ENCODE results near the gene AGPAT1. TPM values are rescaled to one million over a fixed set of nuclear protein-coding genes. Genes with fewer than 3 reads are reported as not detected.

The AGPAT1 gene
- total RNA-seq, 5 donors from 2014 or later (not counting 1 experiment from before 2014, with no cell fraction given) = 23.5 to 34.6 (median 31.0) TPM

DNA sequence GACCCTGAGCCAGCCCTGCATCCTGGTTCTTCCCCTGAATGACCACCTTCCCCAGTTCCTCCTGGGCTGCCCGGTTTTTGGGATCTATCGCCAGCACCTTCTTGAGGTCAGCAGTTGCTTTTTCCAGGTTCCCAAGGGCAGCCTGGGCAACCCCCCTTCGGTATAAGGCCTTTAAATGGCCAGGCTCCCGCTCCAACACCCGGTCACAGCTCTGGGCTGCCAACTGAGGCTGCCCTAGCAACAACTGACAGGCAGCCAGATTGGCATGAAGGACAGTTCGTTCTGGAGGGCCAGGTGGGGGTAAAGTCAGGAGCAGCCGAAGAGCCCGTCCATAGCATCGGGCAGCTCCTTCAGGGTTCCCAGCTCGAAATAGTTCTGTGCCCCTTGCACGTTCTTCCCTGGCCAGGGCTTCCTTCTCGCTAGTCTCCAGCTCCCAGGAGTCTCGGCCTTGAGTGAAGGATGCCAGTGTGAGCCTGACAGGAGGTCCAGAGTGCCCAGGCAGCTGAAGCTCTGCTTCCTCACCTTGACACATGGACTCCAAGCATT is 47.1 kb downstream of the AGPAT1 start:
- H3K9me3 Mint-ChIP-seq = no peaks in the 10 kb centered on the region
- H3K36me3 Mint-ChIP-seq = peaks cover 23% of the 10 kb centered on the region
- H3K4me3 ChIP-seq (ENCODE audit: control insufficient read depth in 1 of 2, extremely low read depth in 1 of 2, low read length in 1 of 2) = peak overlapping the region in 1 of 2 donors; percentile 40
- no peaks in the 10 kb centered on the region for H3K27me3 Mint-ChIP-seq
- H3K27ac Mint-ChIP-seq = peak overlapping the region; percentile 93 to 95
- H3K4me1 Mint-ChIP-seq = peaks cover 51 to 56% (median 55%) of the 10 kb centered on the region in 3 donors
- peaks cover 15 to 48% of the 10 kb centered on the region in 2 experiments for H3K4me1 ChIP-seq (ENCODE audit: control insufficient read depth in 1 of 2, extremely low read depth in 1 of 2, insufficient read depth in 2 of 2, low read length in 2 of 2)
- no peaks in the 10 kb centered on the region for H3K27me3 ChIP-seq (replicated peaks in 1 of 2; ENCODE audit: control insufficient read depth in 2 of 2, extremely low read depth in 1 of 2, insufficient read depth in 2 of 2, low read length in 1 of 2)
- DNase-seq (no peak), ATAC-seq (replicated peaks in 1 of 4) (no peak)
- peaks cover 5 to 28% of the 10 kb centered on the region in 2 donors for H3K36me3 ChIP-seq (ENCODE audit: control insufficient read depth in 2 of 2, extremely low read depth in 1 of 2, insufficient read depth in 1 of 2, low read length in 1 of 2)
- ChIA-PET CTCF (interaction anchor here in 1 of 2 donors (0.5 to 1.3 kb wide), 2 partner anchors 48 to 630 kb away, joined by 3 read pairs; no protein-coding TSS in a partner anchor), POLR2A (interaction anchor here (0.5 to 0.7 kb wide), 6 partner anchors 18 to 468 kb away, joined by 3 to 7 read pairs (median 6); partner anchors contain the start of gene C6orf47 (in 1 of the 2))
- H3K4me3 Mint-ChIP-seq = peak overlapping the region; percentile 99
- peak overlapping the region; percentile 42 for H3K27ac ChIP-seq (ENCODE audit: low read length)
- H3K9me3 ChIP-seq = no peaks in the 10 kb centered on the region
- 93% methylated on average over 13 of the region's 13 CpGs for WGBS (ENCODE audit: insufficient coverage)

DNA sequence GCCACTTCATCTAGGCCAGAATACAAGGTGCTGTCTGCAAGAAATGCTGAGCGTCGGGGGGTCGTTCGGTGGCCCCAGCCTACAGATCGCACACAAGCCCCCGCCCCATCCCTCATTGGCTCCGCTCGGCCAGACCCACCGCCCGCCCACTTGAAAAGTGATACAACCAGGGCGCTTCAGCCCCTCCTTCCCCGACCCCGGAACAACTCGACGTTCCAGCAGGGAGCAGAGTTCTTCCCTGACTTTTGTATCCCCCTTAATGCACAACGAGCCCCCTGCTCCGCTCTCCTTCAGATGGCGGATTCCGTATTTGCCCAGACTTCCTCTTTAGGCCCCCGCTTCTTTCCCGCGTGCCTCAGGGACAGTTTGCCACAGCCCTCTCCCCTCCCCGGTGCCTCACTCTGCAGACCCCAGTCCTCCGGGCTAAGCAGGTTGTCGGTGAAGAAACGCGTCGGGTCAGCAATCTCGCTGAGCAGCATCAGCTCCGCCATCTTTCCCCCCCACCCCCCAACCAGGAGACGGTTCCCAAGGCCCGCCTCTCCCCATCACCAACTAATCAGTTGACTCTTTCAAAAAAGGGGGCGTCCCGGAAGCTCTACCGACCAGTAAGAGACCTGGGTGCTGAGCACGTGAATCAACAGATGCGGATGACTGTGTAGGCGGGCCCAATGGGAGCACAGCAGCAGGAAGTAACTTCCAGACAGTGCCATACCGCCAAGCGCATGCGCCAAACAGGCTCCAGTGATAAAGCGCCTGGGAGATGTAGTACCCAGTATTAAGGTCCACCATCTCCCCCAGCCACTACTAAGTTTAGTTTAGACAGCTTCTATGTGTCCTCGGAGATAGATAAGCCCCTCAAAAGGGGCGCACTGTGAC is 47.9 kb downstream of the AGPAT1 start, which contains the start of gene ATF6B:
TSS of gene ATF6B (minus strand) at position 530 of the 876 bp plus-strand sequence. CDS start at position 491, 39 bp downstream.
- H3K27ac ChIP-seq (ENCODE audit: low read length) = peak within 1 kb of the TSS; percentile 71
- H3K36me3 ChIP-seq (ENCODE audit: control insufficient read depth in 2 of 2, extremely low read depth in 1 of 2, insufficient read depth in 1 of 2, low read length in 1 of 2) = peaks cover 8 to 32% of the 10 kb centered on the region in 2 donors
- no peaks in the 10 kb centered on the region for H3K9me3 ChIP-seq
- Mint-ChIP-seq H3K27me3 (no peaks in the 10 kb centered on the region), H3K9me3 (no peaks in the 10 kb centered on the region), H3K4me1 (peaks cover 54 to 61% (median 57%) of the 10 kb centered on the region in 3 donors), H3K4me3 (peak within 1 kb of the TSS; percentile 99), H3K36me3 (peaks cover 26% of the 10 kb centered on the region), H3K27ac (peak within 1 kb of the TSS; percentile 93 to 95)
- CTCF ChIA-PET = interaction anchor here in 1 of 2 donors (0.5 to 1.5 kb wide), 6 partner anchors 11 to 710 kb away, joined by 3 to 5 read pairs (median 3); partner anchors contain the start of gene TAP2
- ATAC-seq (replicated peaks in 1 of 4) (peak; percentile 94 to 96 (median 94)), DNase-seq (peak; percentile 83 to 100 (median 98))
- under 1% methylated on average over 39 of the region's 44 CpGs for WGBS (ENCODE audit: insufficient coverage)
- peaks cover 15 to 51% of the 10 kb centered on the region in 2 experiments for H3K4me1 ChIP-seq (ENCODE audit: control insufficient read depth in 1 of 2, extremely low read depth in 1 of 2, insufficient read depth in 2 of 2, low read length in 2 of 2)
- no peaks in the 10 kb centered on the region for H3K27me3 ChIP-seq (replicated peaks in 1 of 2; ENCODE audit: control insufficient read depth in 2 of 2, extremely low read depth in 1 of 2, insufficient read depth in 2 of 2, low read length in 1 of 2)
- POLR2A ChIA-PET = interaction anchor here (0.6 to 0.7 kb wide), 3 partner anchors 52 to 171 kb away, joined by 5 to 7 read pairs (median 6); no protein-coding TSS in a partner anchor
- H3K4me3 ChIP-seq (ENCODE audit: control insufficient read depth in 1 of 2, extremely low read depth in 1 of 2, low read length in 1 of 2) = peak within 1 kb of the TSS; percentile 91 to 99

DNA sequence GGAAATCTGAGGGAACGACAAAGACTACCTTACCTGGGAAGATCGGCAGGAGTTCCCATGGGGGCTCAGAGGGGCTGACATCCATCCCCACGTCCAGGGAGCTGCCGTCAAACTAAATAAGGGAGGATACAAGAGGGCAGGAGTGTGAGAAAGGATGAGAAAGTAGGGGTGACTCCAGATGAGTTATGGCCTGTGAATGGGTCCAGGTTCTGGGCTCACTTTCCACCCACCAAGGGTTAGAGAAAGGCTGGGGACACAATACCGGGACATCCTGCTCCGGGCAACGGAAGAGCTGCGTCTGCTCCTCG is 48.5 kb downstream of the AGPAT1 start:
- H3K4me1 Mint-ChIP-seq = peaks cover 54 to 61% (median 57%) of the 10 kb centered on the region in 3 donors
- ChIA-PET POLR2A (no interaction called here), CTCF (interaction anchor here in 1 of 2 donors (1.0 to 1.5 kb wide), 2 partner anchors 68 to 711 kb away, joined by 3 to 5 read pairs; partner anchors contain the start of gene TAP2)

DNA sequence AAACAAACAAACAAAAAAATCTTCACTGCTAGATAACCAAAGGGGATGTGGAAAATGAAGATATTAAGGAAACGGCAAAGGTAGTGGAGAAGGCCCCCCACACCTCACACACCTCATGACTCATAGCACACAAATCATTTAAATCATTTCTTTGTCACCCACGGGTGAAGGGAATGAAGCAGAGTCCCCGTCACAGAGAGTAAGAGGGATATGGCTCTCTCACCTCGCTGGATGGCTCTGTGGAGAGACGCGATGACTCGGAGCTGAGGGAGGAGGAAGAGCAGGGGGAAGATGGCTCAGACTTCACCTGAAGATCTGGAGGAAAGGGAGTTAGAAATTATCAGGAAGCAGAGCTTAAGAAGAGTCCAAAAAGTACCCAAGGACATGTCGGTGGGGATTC is 49.0 kb downstream of the AGPAT1 start:
- CTCF ChIA-PET = interaction anchor here in 1 of 2 donors (1.5 kb wide), 1 partner anchor 69 kb away, joined by 5 read pairs; no protein-coding TSS in a partner anchor
- 73% methylated on average over 5 of the region's 8 CpGs for WGBS (ENCODE audit: insufficient coverage)
- Histone ChIP-seq H3K27me3 (replicated peaks in 1 of 2; ENCODE audit: control insufficient read depth in 2 of 2, extremely low read depth in 1 of 2, insufficient read depth in 2 of 2, low read length in 1 of 2) (no peaks in the 10 kb centered on the region), H3K27ac (ENCODE audit: low read length) (no peak overlapping the region), H3K36me3 (ENCODE audit: control insufficient read depth in 2 of 2, extremely low read depth in 1 of 2, insufficient read depth in 1 of 2, low read length in 1 of 2) (peaks cover 8 to 39% of the 10 kb centered on the region in 2 donors), H3K9me3 (no peaks in the 10 kb centered on the region), H3K4me3 (ENCODE audit: control insufficient read depth in 1 of 2, extremely low read depth in 1 of 2, low read length in 1 of 2) (peak overlapping the region; percentile 91 to 99), H3K4me1 (ENCODE audit: control insufficient read depth in 1 of 2, extremely low read depth in 1 of 2, insufficient read depth in 2 of 2, low read length in 2 of 2) (peaks cover 15 to 51% of the 10 kb centered on the region in 2 experiments)
- Mint-ChIP-seq H3K27me3 (no peaks in the 10 kb centered on the region), H3K4me1 (peaks cover 54 to 61% (median 61%) of the 10 kb centered on the region in 3 donors), H3K9me3 (no peaks in the 10 kb centered on the region), H3K4me3 (peak overlapping the region; percentile 99), H3K27ac (peak overlapping the region; percentile 77 to 95), H3K36me3 (peaks cover 30% of the 10 kb centered on the region)
- ATAC-seq (replicated peaks in 1 of 4) = no peak
- POLR2A ChIA-PET = no interaction called here
- no peak for DNase-seq

More for the DNA sequence above, 48.5 kb downstream of the AGPAT1 start:
- Mint-ChIP-seq H3K9me3 (no peaks in the 10 kb centered on the region), H3K4me3 (peak overlapping the region; percentile 99), H3K36me3 (peaks cover 26% of the 10 kb centered on the region), H3K27me3 (no peaks in the 10 kb centered on the region), H3K27ac (peak overlapping the region; percentile 93 to 95)
- peak overlapping the region; percentile 71 for H3K27ac ChIP-seq (ENCODE audit: low read length)
- H3K4me3 ChIP-seq (ENCODE audit: control insufficient read depth in 1 of 2, extremely low read depth in 1 of 2, low read length in 1 of 2) = peak overlapping the region; percentile 91 to 99
- no peaks in the 10 kb centered on the region for H3K9me3 ChIP-seq
- H3K36me3 ChIP-seq (ENCODE audit: control insufficient read depth in 2 of 2, extremely low read depth in 1 of 2, insufficient read depth in 1 of 2, low read length in 1 of 2) = peaks cover 8 to 34% of the 10 kb centered on the region in 2 donors
- H3K4me1 ChIP-seq (ENCODE audit: control insufficient read depth in 1 of 2, extremely low read depth in 1 of 2, insufficient read depth in 2 of 2, low read length in 2 of 2) = peaks cover 15 to 51% of the 10 kb centered on the region in 2 experiments
- DNase-seq (no peak), ATAC-seq (replicated peaks in 1 of 4) (no peak)
- H3K27me3 ChIP-seq (replicated peaks in 1 of 2; ENCODE audit: control insufficient read depth in 2 of 2, extremely low read depth in 1 of 2, insufficient read depth in 2 of 2, low read length in 1 of 2) = no peaks in the 10 kb centered on the region
- 8% methylated on average over 7 of the region's 9 CpGs for WGBS (ENCODE audit: insufficient coverage)

DNA sequence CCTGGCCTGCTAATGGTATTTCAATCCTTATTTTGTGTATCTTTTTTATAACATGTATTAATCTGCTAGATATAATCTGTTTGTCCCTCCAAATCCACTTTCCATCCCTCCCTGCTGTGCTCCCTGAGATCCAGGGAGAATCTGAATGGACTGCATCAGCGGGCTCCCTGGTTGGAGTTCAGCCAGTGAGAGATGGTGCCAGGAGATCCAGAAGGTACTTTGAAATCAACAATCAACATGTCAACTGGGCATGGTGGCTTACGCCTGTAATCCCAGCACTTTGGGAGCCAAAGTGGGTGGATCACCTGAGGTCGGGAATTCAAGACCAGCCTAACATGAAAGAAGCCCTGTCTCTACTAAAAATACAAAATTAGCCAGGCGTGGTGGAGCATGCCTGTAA is 52.2 kb downstream of the AGPAT1 start:
- no CpG with 5 or more reads among the region's 4 CpGs for WGBS (ENCODE audit: insufficient coverage)

DNA sequence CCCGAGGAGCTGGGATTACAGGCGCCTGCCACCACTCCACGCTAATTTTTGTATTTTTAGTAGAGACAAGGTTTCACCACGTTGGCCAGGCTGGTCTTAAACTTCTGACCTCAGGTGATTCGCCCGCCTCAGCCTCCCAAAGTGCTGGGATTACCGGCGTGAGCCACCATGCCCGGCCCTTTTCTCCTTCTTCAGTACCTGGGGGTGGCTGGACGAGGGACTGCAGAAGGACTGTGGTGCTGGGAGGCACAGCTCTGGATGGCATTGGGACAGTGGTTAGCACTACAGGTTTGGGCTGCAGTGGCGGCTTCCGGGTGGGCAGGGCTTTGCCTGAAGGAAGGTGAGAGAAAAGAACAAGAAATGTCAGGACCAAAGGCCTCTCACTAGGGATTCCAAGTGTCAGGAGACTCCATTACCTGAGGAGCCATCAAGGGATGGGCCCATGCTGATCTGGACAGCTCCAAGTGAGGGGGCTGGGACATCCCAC is 55.3 kb downstream of the AGPAT1 start:
- ChIA-PET POLR2A (no interaction called here), CTCF (interaction anchor here (0.7 kb wide), 2 partner anchors 140 to 1035 kb away, joined by 5 to 7 read pairs; no protein-coding TSS in a partner anchor)
- H3K27ac ChIP-seq (ENCODE audit: low read length) = no peak overlapping the region
- ATAC-seq (replicated peaks in 1 of 4) (no peak), DNase-seq (no peak)
- Mint-ChIP-seq H3K4me3 (no peak overlapping the region), H3K27ac (no peak overlapping the region), H3K27me3 (no peaks in the 10 kb centered on the region), H3K36me3 (peaks cover 55% of the 10 kb centered on the region), H3K4me1 (peaks cover 19 to 30% (median 25%) of the 10 kb centered on the region in 3 donors), H3K9me3 (no peaks in the 10 kb centered on the region)
- 99% methylated on average over 7 of the region's 12 CpGs for WGBS (ENCODE audit: insufficient coverage)
- H3K36me3 ChIP-seq (ENCODE audit: control insufficient read depth in 2 of 2, extremely low read depth in 1 of 2, insufficient read depth in 1 of 2, low read length in 1 of 2) = peaks cover 19 to 86% of the 10 kb centered on the region in 2 donors
- H3K4me1 ChIP-seq (ENCODE audit: control insufficient read depth in 1 of 2, extremely low read depth in 1 of 2, insufficient read depth in 2 of 2, low read length in 2 of 2) = peaks cover 0 to 17% of the 10 kb centered on the region in 2 experiments
- no peaks in the 10 kb centered on the region for H3K27me3 ChIP-seq (replicated peaks in 1 of 2; ENCODE audit: control insufficient read depth in 2 of 2, extremely low read depth in 1 of 2, insufficient read depth in 2 of 2, low read length in 1 of 2)
- no peaks in the 10 kb centered on the region for H3K9me3 ChIP-seq
- no peak overlapping the region for H3K4me3 ChIP-seq (ENCODE audit: control insufficient read depth in 1 of 2, extremely low read depth in 1 of 2, low read length in 1 of 2)

More for the DNA sequence above, 52.2 kb downstream of the AGPAT1 start:
- CTCF ChIA-PET = interaction anchor here in 1 of 2 donors (0.9 kb wide), 1 partner anchor 717 kb away, joined by 3 read pairs; no protein-coding TSS in a partner anchor
- Histone ChIP-seq H3K9me3 (no peaks in the 10 kb centered on the region), H3K27me3 (replicated peaks in 1 of 2; ENCODE audit: control insufficient read depth in 2 of 2, extremely low read depth in 1 of 2, insufficient read depth in 2 of 2, low read length in 1 of 2) (no peaks in the 10 kb centered on the region), H3K36me3 (ENCODE audit: control insufficient read depth in 2 of 2, extremely low read depth in 1 of 2, insufficient read depth in 1 of 2, low read length in 1 of 2) (peaks cover 14 to 70% of the 10 kb centered on the region in 2 donors), H3K4me3 (ENCODE audit: control insufficient read depth in 1 of 2, extremely low read depth in 1 of 2, low read length in 1 of 2) (no peak overlapping the region), H3K27ac (ENCODE audit: low read length) (no peak overlapping the region), H3K4me1 (ENCODE audit: control insufficient read depth in 1 of 2, extremely low read depth in 1 of 2, insufficient read depth in 2 of 2, low read length in 2 of 2) (peaks cover 9 to 38% of the 10 kb centered on the region in 2 experiments)
- Mint-ChIP-seq H3K36me3 (peaks cover 49% of the 10 kb centered on the region), H3K4me3 (no peak overlapping the region), H3K9me3 (no peaks in the 10 kb centered on the region), H3K27me3 (no peaks in the 10 kb centered on the region), H3K4me1 (peaks cover 46 to 60% (median 52%) of the 10 kb centered on the region in 3 donors), H3K27ac (no peak overlapping the region)
- ATAC-seq (replicated peaks in 1 of 4) (no peak), DNase-seq (no peak)
- POLR2A ChIA-PET = no interaction called here
